Measurements from ENCODE around the gene ARID3A.

Gene ARID3A

DNA sequence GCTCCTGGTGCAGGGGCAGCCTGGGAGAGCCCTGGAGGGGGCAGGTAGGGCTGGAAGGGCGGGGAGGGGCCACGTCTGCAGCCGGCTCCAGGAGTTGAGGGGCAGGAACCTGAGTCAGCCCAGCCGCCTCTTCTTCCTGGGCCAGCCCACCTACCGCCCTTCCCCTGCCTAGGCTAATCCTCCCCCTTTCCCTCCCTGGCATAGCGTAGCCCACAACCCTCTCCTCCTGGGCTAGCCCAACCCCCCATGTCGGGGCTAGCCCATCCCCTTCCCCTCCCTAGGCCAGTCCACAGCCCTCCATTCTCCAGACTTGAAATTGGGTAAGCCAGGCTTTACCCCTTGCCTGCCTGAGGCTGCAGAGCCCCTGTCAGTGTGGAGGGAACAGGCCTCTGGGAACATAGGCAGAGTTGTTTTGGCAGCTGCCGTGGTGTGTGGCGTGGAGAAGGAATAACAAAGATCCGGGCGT lies 37.7 kb downstream of the ARID3A start:
- DNase-seq (ENCODE audit: low spot score): no peak

DNA sequence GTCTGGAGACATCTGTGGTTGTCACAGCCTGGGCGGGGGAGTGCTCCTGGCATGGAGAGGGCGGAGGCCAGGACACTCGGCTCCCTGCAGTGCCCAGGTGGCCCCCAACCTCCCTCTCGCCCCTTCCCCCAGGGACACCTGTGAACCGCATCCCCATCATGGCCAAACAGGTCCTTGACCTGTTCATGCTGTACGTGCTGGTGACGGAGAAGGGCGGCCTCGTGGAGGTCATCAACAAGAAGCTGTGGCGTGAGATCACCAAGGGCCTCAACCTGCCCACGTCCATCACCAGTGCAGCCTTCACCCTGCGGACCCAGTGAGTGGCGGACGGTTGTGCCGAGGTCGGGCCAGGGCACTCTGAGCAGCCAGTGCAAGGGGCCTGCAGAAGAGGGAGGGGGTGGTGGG lies 38.3 kb downstream of the ARID3A start:
- no peak for DNase-seq (ENCODE audit: low spot score)

- no peak for DNase-seq (ENCODE audit: low spot score)
These were observed 39.2 kb downstream of the ARID3A start for GRCh38 chr19:964761-965694.

DNA sequence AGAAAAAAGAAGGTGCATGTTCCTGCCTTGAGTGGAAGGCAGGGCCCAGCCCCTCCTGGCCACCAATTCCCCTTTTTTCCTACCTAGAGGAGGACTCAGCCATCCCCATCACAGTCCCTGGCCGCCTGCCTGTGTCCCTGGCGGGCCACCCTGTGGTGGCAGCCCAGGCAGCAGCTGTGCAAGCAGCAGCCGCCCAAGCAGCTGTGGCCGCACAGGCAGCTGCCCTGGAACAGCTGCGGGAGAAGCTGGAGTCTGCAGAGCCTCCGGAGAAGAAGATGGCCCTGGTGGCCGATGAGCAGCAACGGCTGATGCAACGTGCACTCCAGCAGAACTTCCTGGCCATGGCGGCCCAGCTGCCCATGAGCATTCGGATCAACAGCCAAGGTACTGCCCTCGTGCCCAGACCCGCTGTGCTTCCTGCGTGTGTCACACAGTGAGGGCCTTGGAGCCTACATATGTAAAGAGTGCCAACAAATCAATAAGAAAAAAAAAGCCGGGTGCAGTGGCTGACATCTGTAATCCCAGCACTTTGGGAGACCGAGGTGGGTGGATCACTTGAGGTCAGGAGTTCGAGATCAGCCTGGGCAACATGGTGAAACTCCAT lies 40.8 kb downstream of the ARID3A start:
- no peak for DNase-seq (ENCODE audit: low spot score)

- DNase-seq (ENCODE audit: low spot score): no peak
These were observed 44.9 kb downstream of the ARID3A start for GRCh38 chr19:970695-971094.

GRCh38 chr19:971795-972194 lies 46.0 kb downstream of the ARID3A start:
- DNase-seq (ENCODE audit: low spot score): no peak

DNA sequence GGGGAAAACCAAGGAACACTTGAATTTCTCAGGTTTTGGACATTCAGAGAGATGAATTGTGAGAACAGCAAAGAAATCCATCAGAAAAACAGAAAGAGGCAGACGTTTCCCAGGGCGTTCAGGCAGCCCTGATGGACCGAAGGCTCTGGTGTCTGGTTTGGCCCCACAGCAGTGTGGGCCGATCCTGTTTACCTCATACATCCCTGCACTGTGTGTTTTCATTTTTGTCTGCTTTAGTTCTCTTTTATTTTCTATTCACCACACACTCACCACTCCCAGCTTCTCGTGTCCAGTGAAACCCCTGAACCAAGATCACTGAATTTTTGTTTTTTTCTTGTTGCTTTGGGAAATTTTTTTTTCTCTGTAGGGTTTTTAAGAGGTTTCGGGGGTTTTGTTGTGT lies 46.4 kb downstream of the ARID3A start:
- DNase-seq (ENCODE audit: low spot score): no peak

DNA sequence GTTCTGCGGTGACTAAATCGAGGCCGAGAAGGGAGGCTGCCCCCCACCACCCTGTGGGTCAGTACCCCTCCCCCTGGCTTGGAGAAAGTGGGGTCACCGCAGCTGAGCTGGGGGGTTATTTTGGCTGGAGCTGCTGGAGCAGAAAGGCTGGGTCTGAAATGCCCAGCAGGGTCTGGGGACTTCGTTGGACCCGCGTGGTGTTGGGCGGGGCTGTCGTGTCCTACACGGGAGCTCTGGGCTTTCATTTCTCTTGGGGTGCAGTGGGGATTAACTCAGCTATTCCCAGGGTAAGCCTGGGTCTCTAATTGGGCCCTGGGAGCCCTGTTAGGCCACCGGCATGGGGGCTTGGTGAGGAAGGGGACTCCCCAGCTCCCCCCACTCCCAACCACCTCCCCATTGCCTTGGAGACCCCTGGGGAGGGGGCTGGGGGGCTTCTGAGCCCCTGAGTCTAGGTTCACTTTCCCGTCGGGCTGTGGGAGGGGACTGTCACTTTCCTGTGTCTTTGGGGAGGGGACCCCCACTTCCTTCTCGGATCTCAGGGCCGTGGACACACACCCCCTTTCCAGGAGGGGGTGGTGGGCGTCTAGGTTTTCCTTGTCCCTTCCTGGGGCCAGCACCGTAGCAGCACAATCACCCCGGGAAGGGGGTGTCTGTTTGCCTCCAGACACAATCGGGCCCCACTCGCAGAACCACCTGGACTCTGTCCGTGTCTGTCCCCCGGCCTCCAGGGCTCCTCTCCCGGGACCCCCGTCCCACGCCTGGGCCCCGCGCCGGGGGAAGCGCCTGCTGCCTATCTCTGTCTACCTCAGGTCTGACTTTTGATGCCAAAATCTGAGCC lies 48.1 kb downstream of the ARID3A start:
- DNase-seq (ENCODE audit: low spot score): no peak

DNA sequence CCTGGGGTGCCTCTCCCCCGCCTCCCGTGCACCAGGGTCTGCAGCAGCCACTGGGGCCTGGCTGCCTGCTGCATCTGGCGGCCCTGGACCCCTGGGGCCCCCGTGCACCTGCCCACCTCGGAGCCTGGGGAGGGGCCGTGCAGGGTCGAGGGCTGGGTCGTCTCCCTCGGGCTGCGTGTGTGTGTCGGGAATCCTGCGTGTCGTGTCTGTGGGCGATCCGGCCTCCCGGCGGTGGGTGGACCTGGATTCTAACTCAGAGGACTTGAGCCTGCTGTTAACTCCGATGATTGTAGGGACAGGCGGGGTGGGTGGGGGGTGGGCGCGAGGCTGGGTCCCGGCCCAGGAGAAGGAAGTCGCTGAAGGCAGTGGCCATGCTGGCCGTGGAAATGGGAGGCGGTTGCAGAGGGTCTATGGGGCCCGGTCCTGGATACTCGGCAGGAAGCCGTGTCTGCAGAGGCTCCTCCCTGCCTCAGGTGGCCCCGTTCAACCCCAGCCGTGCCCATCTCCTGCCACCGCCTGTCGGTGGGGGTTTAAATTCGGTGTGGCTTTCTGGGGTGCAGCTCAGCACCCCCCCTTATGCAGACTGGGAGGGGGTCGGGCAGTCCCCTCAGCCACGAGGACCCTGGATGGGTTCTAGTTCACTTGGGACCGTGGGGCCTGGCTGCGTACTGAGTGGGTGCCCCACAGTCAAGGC lies 48.9 kb downstream of the ARID3A start:
- DNase-seq (ENCODE audit: low spot score): no peak

DNA sequence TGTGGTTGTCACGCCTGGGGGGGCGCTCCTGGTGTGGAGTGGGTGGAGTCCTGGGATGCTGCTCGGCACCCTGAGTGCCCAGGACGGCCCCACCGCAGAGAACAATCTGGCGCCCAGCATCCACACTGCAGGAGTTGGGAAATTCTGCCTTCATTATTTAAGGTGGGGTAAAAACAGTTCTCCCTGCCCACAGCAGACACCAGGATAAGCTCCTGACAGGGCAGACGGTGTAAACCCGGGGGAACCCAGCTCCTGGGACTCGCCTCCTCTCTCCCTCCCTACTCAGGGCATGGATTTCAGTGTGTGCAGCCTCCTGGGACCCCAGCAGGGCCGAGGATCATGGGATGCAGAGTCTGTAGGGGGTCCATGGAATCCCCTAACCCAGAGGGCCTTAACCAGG lies 50.6 kb downstream of the ARID3A start:
- no peak for DNase-seq (ENCODE audit: low spot score)

DNA sequence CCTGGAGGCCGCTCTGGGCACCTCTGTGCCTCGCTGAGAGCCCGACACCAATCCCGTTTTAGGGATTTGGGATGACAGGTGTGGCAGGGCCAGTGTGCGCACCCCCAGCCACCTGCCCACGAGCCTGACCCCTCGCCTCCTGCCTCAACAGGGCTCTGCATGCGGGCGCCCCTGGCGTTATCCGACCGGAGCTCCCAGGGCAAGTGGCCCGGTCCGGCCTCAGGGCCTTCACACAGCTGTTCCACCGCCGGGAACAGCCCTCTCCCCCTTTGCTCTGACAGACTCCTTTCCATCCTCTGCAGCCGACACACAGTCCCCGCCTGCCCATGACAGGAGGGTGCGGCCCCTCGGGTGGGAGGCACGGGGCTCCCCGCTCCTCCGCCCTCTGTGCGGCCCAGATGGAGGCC lies 51.2 kb downstream of the ARID3A start:
- no peak for DNase-seq (ENCODE audit: low spot score)

DNA sequence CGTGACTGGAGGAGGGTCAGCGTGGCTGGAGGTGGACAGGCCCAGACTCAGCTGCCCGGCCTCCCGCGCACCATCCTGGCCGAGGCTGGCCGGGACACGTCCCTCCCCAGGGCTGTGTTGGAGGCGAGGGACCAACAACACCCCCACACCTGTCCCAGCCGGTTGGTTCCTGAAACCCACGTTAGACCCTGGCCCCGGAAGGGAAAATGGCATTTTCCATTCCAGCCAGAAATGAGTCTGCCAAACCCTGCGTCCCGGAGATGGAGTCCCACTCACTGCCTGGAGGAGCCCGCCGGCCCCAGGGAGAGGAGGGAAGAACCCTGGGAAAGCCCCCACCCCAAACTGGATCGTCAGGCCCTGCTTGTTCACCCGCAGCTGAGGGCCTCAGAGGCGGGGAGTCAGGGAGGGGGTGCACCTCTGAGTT lies 53.5 kb downstream of the ARID3A start:
- no peak for DNase-seq (ENCODE audit: low spot score)

GRCh38 chr19:980133-980998 lies 54.5 kb downstream of the ARID3A start:
- no peak for DNase-seq (ENCODE audit: low spot score)

DNA sequence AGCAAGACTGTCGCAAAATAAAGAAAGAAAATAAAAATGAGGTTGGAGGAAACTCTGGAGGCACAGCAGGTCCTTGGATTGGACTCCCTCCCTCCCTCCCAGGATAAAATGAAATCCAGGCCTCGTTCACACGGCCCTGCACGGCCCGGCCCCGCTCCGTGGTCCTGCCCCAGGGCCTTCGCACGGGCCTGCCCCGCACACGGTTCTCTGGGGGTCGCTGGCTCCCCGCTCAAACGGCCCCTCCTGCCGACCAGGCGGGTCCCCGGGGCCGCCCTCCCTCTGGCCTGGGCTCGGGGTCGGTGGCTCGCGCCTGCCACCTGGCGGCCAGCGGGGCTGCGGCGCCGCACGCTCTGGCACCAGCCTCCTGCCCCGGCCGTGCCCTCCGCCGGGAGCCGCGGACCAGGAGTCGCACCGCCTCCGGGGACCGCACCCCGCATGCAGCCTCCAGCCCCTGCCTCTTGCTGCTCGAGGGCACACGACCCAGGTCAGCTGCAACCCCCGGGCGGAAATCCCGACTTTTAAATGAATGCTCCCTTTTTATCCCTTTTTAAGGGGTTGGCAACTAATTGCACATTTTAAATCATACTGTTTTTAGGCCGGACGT lies 56.8 kb downstream of the ARID3A start:
- DNase-seq (ENCODE audit: low spot score): peak; percentile 75

GRCh38 chr19:984165-984967 lies 58.5 kb downstream of the ARID3A start, which contains the start of gene WDR18:
WDR18 (plus strand) TSS chr19:984345; CDS start chr19:984354, 9 bp downstream.
- DNase-seq (ENCODE audit: low spot score): peak; percentile 94

GRCh38 chr19:986083-986482 lies 60.2 kb downstream of the ARID3A start:
- DNase-seq (ENCODE audit: low spot score): no peak

DNA sequence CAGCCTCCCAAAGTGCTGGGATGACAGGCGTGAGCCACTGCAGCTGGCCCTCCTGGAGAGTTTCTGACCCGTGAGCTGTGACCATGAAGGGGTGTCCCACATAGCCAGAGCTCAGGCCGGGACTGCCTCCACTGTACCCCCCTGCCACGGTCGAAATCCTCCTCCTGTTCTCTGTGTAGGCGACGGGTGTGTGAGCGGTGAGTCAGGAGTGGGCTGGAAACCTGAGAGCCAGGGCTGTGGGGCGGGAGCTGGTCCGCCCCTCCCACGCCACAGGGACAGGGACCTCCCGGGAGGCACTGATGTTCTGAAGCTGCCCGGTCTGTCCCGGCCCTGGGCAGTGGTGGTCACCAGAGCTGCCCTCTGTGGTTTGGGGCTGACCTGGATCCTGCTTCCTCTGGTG lies 62.2 kb downstream of the ARID3A start:
- DNase-seq (ENCODE audit: low spot score): no peak

GRCh38 chr19:988510-988909 lies 62.7 kb downstream of the ARID3A start:
- no peak for DNase-seq (ENCODE audit: low spot score)

- no peak for DNase-seq (ENCODE audit: low spot score)
These were observed 63.7 kb downstream of the ARID3A start for GRCh38 chr19:989381-990081.
